Activated B cell treated with CpG ODN at 0.5 μM for 24 hours (primary cell): ENCODE data around the gene AGBL5. TPM values are rescaled to one million over a fixed set of nuclear protein-coding genes. Genes with fewer than 3 reads are reported as not detected.
A peak's percentile ranks its signal among the peaks of the same experiment; 100 is the strongest.

Source experiments
- ATAC-seq: fragments of 200-7000 bp; cut with Tn5 transposase; one replicate; pipeline ENCODE4 v1.10.0; 2021; ENCODE audit warnings: low read depth, mild to moderate bottlenecking, moderate library complexity
- CTCF ChIA-PET: fragments of 350-600 bp; sonication (Branson Sonifier 250); formaldehyde crosslinking; loops from one replicate; lab custom pipeline; 2021; ENCODE audit warnings: antibody characterized with exemption; lab: Charles Lee
- POLR2A ChIA-PET: fragments of 350-600 bp; sonication (Branson Sonifier 250); formaldehyde crosslinking; loops from one replicate; lab custom pipeline; 2021; ENCODE audit warnings: antibody characterized with exemption; lab: Charles Lee
- DNase-seq: peaks from one replicate; pipeline ENCODE4 v3.0.0; 2022
- H3K27ac Mint-ChIP-seq: one replicate; pipeline ENCODE4 v1.8.0; 2020; ENCODE audit warnings: mixed read lengths
- H3K27me3 Mint-ChIP-seq: one replicate; pipeline ENCODE4 v1.8.0; 2021; ENCODE audit warnings: mixed read lengths
- H3K36me3 Mint-ChIP-seq: one replicate; pipeline ENCODE4 v1.8.0; 2021; ENCODE audit warnings: low read depth, mixed read lengths
- H3K4me1 Mint-ChIP-seq: one replicate; pipeline ENCODE4 v1.8.0; 2021; ENCODE audit warnings: mixed read lengths
- H3K4me3 Mint-ChIP-seq: one replicate; pipeline ENCODE4 v1.8.0; 2020; ENCODE audit warnings: mild to moderate bottlenecking, mixed read lengths
- H3K9me3 Mint-ChIP-seq: one replicate; pipeline ENCODE4 v1.8.0; 2020; ENCODE audit warnings: mixed read lengths
- CTCF ChIP-seq: fragments of 200-600 bp; IDR thresholded peaks from one replicate; pipeline ENCODE4 v1.8.0; 2022; ENCODE audit warnings: antibody characterized with exemption, mild to moderate bottlenecking
- intact Hi-C: fragments of 100-400 bp; cut with micrococcal nuclease; formaldehyde crosslinking; loops from one replicate; pipeline ENCODE4 v1.15.1; 2024
- total RNA-seq: library from RNA; stranded (reverse); gene quantifications from 2 replicates; pipeline ENCODE4 v1.2.3, GENCODE V29; 2022

The AGBL5 gene
- total RNA-seq, 1 donor from 2014 or later: 14.9 TPM

GRCh38 chr2:27032495-27033252 is 18.8 kb upstream of the AGBL5 start, which contains the start of gene TMEM214:
Gene TMEM214, plus strand, starts transcription at chr2:27032965. Its CDS starts 51 bp downstream, at chr2:27033016.
- H3K36me3 Mint-ChIP-seq: peaks cover 37% of the 10 kb centered on the region
- no peaks in the 10 kb centered on the region for H3K9me3 Mint-ChIP-seq
- intact Hi-C loops: loop anchor here (1.0 to 5.0 kb wide), 9 partner anchors 10 to 455 kb away; partner anchors contain the start of genes ATRAID, CAD, IFT172 and MAPRE3
- ChIA-PET POLR2A (interaction anchor here (0.7 to 3.1 kb wide), 6 partner anchors 16 to 179 kb away, joined by 3 to 48 read pairs (median 4); partner anchors contain the start of genes AGBL5, ATRAID, OST4 and SLC5A6), CTCF (interaction anchor here (0.9 to 1.4 kb wide), 3 partner anchors 18 to 48 kb away, joined by 3 read pairs; no protein-coding TSS in a partner anchor)
- peaks cover 32% of the 10 kb centered on the region for H3K4me1 Mint-ChIP-seq
- peak within 1 kb of the TSS; percentile 93 for H3K4me3 Mint-ChIP-seq
- no peak for TF ChIP-seq CTCF
- H3K27ac Mint-ChIP-seq: peak within 1 kb of the TSS; percentile 80
- H3K27me3 Mint-ChIP-seq: no peaks in the 10 kb centered on the region
- ATAC-seq (peak; percentile 95), DNase-seq (peak; percentile 76)

GRCh38 chr2:27033253-27033852 is 18.1 kb upstream of the AGBL5 start:
- no peak for TF ChIP-seq CTCF
- ChIA-PET CTCF (interaction anchor here (0.9 to 1.4 kb wide), 3 partner anchors 17 to 48 kb away, joined by 3 read pairs; no protein-coding TSS in a partner anchor), POLR2A (interaction anchor here (0.9 to 3.1 kb wide), 5 partner anchors 16 to 179 kb away, joined by 3 to 48 read pairs (median 5); partner anchors contain the start of genes AGBL5, ATRAID, OST4 and SLC5A6)
- ATAC-seq (no peak), DNase-seq (no peak)
- Mint-ChIP-seq H3K4me3 (peak overlapping the region; percentile 93), H3K27ac (peak overlapping the region; percentile 59), H3K4me1 (peaks cover 32% of the 10 kb centered on the region), H3K9me3 (no peaks in the 10 kb centered on the region), H3K27me3 (no peaks in the 10 kb centered on the region), H3K36me3 (peaks cover 42% of the 10 kb centered on the region)
- intact Hi-C loops: loop anchor here (2.0 to 5.0 kb wide), 2 partner anchors 179 to 454 kb away; partner anchors contain the start of genes ATRAID, IFT172 and SLC5A6

GRCh38 chr2:27038012-27038411 is 13.5 kb upstream of the AGBL5 start:
- TF ChIP-seq CTCF: no peak
- no peak for ATAC-seq
- ChIA-PET POLR2A (interaction anchor here (1.4 to 2.1 kb wide), 2 partner anchors 11 to 33 kb away, joined by 4 to 5 read pairs; partner anchors contain the start of gene OST4), CTCF (no interaction called here)
- Mint-ChIP-seq H3K36me3 (peaks cover 73% of the 10 kb centered on the region), H3K4me1 (peaks cover 48% of the 10 kb centered on the region), H3K4me3 (no peak overlapping the region), H3K27ac (no peak overlapping the region), H3K27me3 (no peaks in the 10 kb centered on the region), H3K9me3 (no peaks in the 10 kb centered on the region)
- intact Hi-C loops: no loop called here
- no peak for DNase-seq

- no peak for DNase-seq
- H3K27me3 Mint-ChIP-seq: no peaks in the 10 kb centered on the region
- H3K9me3 Mint-ChIP-seq: no peaks in the 10 kb centered on the region
- ATAC-seq: no peak
- H3K27ac Mint-ChIP-seq: no peak overlapping the region
- ChIA-PET POLR2A (interaction anchor here (1.4 to 2.1 kb wide), 2 partner anchors 11 to 33 kb away, joined by 4 to 5 read pairs; partner anchors contain the start of gene OST4), CTCF (no interaction called here)
- H3K4me3 Mint-ChIP-seq: no peak overlapping the region
- no peak for TF ChIP-seq CTCF
- intact Hi-C loops: no loop called here
- H3K36me3 Mint-ChIP-seq: peaks cover 67% of the 10 kb centered on the region
- H3K4me1 Mint-ChIP-seq: peaks cover 46% of the 10 kb centered on the region
Observed at GRCh38 chr2:27038631-27039339, 12.7 kb upstream of the AGBL5 start.
